Stimulated activated CD4-positive, alpha-beta T cell treated with anti-CD3 and anti-CD28 coated beads, TNF-alpha, amount 100 ng/mL, for 4 hours (primary cell): ENCODE results near the gene TRIM71.
"Not testable (repeated sequence)": the region's sequence is repeated elsewhere in the genome, so short reads cannot be mapped to it uniquely, and the experiment has no call there.

Experiments
- DNase-seq, 3 experiments: peaks; one replicate each; pipeline ENCODE4 v3.0.0-alpha.2; 2020; ENCODE audit warnings: low read depth in 3 of 3

The TRIM71 gene

GRCh38 chr3:32817558-32818228 lies at the start of gene TRIM71:
TRIM71 (plus strand) TSS chr3:32817997; CDS start chr3:32818081, 84 bp downstream.
- DNase-seq, result no peak

DNA sequence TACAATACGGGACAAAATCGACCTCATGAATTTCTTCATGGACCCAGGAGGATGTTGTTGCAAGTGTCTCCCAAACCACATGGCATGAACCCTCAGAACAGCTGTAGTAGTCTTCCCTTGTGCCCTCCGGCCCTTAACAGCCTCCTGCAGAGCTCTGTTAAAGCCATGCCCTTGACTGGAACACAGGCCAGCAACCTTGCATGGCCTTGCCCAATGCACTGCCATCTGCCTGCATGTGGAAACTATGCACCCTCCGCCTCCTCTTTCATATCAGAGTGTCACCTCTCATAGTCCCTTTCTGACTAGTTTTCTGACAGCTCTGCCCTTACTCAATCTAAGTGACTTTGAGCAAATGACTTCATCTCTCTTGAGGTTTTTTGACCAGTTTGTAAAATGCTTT lies 39.4 kb upstream of the TRIM71 start:
- DNase-seq, result no peak

DNA sequence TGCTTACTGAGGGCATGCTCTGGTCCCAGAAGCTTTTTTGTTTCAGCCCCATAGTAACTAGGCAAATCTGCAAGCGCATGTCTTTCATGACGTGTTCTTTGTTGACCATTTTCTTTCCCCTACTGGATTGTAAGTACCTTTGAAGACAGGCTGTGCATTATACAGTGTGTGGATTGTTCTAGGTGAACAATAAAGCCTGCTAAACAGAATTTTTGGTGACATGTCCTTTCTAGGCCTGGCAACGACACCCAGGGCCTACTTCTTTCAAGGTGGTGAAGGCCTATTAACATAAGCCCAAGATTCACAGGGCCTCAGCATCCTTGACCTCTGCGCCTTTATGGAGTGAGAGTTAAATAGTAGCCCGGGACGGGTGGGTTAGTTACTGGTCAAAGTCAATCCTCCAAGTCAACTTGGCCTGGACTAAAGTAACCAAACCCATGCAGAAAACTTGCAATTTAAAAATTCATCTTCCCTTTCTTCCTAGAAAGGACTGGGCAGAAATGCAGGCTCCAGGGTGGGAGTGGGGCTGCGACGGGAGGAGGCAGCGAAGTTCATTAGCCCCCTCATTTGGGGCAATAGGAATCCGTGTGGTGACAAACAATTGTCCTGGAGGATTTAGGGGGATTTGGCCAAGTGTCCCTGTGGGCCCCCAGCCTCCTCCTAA lies 37.6 kb upstream of the TRIM71 start:
- DNase-seq, result no peak

DNA sequence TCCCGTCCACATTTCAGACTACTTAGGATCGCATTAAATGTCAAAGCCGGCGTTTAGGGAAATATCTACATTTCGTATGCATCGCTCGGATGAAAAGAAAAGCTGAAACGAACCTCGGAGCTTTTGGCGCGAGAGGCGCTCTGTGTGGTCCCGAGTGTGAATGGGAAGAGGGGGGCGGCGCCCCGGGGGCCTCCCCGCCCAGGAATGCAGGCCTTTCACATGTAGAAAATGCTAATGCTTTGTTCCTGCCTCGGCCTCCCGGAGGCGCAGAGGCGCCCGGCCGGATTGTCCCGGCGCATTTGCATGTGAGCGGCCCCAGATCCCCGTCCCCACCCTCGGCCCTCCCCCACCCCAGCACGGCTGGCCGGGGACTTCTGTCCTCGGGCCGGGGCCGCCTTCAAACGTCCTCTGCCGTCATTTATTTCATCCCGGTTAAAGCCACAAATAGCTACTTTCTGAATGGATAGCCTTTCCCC lies 37.0 kb upstream of the TRIM71 start:
- peak in 1 of 3 experiments; percentile 6 for DNase-seq

DNA sequence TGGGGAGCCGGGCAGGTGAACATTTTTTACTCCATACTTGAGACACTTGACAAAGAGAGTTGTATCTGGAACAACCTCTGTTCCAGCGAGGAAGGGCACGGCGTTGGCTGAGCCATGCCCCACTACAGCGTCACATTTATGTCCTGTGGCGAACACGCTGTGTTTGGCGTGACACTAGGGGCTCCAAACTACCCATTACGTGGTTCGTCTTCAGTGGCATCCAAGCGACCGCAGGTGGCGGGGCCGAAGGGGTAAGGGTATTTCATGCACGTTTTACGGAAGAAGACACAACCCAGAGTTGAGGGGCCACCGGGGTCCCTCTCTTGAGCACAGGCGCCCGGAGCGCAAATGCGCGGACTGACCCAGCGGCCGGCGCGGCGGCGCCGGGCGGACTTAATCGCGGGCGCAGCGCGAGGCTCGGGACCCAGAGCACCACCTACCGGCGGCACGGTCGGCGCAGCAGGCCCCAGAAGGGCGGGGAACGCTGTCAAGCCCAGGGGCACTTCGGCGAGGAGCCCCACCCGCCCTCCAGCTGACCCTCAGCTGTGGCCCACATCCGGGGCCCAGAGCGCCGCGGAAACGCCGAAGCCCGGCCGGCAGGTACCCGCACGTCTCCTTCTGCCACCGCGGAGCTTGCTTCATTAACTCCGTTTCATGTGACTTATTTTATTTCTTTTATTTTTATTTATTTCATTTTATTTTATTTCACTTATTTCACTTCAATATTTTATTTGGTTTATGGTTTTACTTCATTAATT lies 36.4 kb upstream of the TRIM71 start:
- DNase-seq, result peak; percentile 32 to 54 (median 32)

- not testable (repeated sequence) for DNase-seq
These were observed 35.9 kb upstream of the TRIM71 start for GRCh38 chr3:32781969-32782270.

DNA sequence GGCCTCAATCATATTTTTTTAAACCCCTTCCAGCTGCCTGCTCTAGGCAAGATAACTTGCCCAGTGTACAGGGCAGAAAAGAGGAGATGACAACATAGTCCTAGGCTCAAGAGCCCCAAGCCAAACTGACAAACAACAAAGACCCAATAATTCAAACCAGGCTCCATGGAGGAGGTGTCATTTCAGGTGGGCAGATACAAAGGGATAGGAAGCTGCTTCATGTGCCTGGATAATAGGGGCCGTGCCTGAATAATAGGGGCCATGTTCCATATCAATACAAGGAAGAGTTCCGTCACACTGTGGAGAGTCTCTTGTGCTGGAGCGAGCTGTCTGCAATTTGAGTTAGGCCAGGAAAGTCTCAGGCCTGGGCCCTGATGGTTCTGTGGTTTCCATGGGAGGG lies 35.4 kb upstream of the TRIM71 start:
- no peak for DNase-seq

DNA sequence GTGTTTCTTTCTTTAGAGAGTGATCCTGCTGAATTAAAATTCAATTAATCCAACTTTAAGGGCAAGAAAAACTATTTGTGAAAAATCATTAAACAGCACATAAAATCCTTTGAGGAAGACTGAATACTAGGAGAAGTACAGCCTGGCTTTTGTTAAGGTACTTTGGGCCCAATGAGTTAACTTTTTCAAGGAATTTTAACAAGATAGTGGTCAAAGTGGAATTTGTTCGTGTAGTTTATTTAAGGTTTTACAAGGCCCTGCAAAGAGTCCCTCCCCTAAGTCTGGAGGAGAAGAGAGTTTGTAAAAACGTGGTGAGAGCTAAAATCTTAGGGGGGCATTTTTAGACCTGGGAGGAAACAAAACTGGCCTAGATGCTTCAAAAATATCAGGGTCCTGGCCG lies 26.0 kb upstream of the TRIM71 start:
- DNase-seq, result no peak

- no peak for DNase-seq
These were observed 23.1 kb upstream of the TRIM71 start for GRCh38 chr3:32794487-32795308.

DNA sequence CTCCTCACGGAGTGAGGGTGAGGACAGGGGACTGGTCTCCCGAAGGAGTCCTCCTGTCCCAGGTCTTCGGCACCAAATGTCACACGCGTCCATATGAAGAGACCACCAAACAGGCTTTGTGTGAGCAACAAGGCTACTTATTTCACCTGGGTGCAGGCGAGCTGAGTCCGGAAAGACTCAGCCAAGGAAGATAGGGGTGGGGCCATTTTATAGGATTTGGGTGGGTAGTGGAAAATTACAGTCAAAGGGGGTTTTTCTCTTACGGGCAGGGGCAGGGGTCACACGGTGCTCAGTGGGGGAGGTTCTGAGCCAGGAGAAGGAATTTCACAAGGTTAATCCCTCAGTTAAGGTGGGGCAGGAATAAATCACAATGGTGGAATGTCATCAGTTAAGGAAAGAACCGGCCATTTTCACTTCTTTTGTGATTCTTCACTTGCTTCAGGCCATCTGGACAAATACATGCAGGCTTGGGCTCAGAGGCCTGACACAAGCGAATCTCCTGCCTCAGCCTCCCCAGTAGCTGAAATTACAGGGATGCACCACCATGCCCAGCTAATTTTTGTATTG lies 21.3 kb upstream of the TRIM71 start:
- DNase-seq, result not testable (repeated sequence)

- no peak for DNase-seq
These were observed 20.0 kb upstream of the TRIM71 start for GRCh38 chr3:32797776-32798175.

GRCh38 chr3:32801440-32801839 lies 16.4 kb upstream of the TRIM71 start:
- not testable (repeated sequence) for DNase-seq

GRCh38 chr3:32813180-32813579 lies 4.6 kb upstream of the TRIM71 start:
- DNase-seq, result no peak

GRCh38 chr3:32814361-32814760 lies 3.4 kb upstream of the TRIM71 start:
- DNase-seq, result no peak

GRCh38 chr3:32815841-32816438 lies 1.9 kb upstream of the TRIM71 start:
- no peak for DNase-seq

- DNase-seq, result peak in 1 of 3 experiments; percentile 9
These were observed 1.1 kb upstream of the TRIM71 start for GRCh38 chr3:32816439-32817256.

DNA sequence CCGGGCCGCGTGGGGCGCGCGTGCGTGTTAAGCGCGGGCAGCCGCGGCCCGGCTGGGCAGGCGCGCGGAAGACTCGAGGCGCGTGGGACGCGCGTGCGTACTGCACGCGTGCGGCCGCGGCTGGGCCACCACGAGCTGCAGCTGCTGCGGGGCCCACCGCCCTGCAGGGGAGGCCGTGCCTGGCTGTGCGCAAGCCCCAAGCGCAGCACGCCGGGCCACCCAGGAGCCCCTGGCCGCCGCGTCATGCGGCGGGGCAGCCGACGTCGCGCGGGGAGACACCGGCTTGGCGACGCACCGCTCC lies 590 bp upstream of the TRIM71 start:
- DNase-seq, result peak in 1 of 3 experiments; percentile 3

DNA sequence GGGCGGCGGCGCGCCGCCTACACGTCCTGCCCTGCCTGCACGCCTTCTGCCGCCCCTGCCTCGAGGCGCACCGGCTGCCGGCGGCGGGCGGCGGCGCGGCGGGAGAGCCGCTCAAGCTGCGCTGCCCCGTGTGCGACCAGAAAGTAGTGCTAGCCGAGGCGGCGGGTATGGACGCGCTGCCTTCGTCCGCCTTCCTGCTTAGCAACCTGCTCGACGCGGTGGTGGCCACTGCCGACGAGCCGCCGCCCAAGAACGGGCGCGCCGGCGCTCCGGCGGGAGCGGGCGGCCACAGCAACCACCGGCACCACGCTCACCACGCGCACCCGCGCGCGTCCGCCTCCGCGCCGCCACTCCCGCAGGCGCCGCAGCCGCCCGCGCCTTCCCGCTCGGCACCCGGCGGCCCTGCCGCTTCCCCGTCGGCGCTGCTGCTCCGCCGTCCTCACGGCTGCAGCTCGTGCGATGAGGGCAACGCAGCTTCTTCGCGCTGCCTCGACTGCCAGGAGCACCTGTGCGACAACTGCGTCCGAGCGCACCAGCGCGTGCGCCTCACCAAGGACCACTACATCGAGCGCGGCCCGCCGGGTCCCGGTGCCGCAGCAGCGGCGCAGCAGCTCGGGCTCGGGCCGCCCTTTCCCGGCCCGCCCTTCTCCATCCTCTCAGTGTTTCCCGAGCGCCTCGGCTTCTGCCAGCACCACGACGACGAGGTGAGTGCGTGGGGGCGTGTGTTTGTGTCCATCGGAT lies 602 bp downstream of the TRIM71 start:
- DNase-seq, result no peak

- no peak for DNase-seq
These were observed 1.2 kb downstream of the TRIM71 start for GRCh38 chr3:32818970-32819511.
